Activated CD4-positive, alpha-beta memory T cell treated with anti-CD3 and anti-CD28 coated beads, Interleukin-2, amount 10 ng/mL, durations not matched to agents 7 days and 5 days (primary cell): Measurements from ENCODE around the gene TMEM158. TPM values are rescaled to one million over a fixed set of nuclear protein-coding genes. Genes with fewer than 3 reads are reported as not detected.

ENCODE experiments used
- CTCF ChIA-PET: fragments of 350-600 bp; sonication (Branson Sonifier 250); formaldehyde crosslinking; loops from one replicate; lab custom pipeline; 2021; ENCODE audit warnings: antibody characterized with exemption, inconsistent platforms; lab: Charles Lee
- POLR2A ChIA-PET: fragments of 350-600 bp; sonication (Branson Sonifier 250); formaldehyde crosslinking; loops from one replicate; lab custom pipeline; 2021; ENCODE audit warnings: antibody characterized with exemption; lab: Charles Lee
- DNase-seq: peaks from one replicate; pipeline ENCODE4 v3.0.0-alpha.2; 2020
- H3K27ac Mint-ChIP-seq: one replicate; pipeline ENCODE4 v1.8.0; 2021; ENCODE audit warnings: mild to moderate bottlenecking, mixed read lengths
- H3K27me3 Mint-ChIP-seq: one replicate; pipeline ENCODE4 v1.8.0; 2021; ENCODE audit warnings: mixed read lengths
- H3K36me3 Mint-ChIP-seq: one replicate; pipeline ENCODE4 v1.8.0; 2021; ENCODE audit warnings: low read depth, mixed read lengths
- H3K4me1 Mint-ChIP-seq: one replicate; pipeline ENCODE4 v1.8.0; 2021; ENCODE audit warnings: mixed read lengths
- H3K4me3 Mint-ChIP-seq: one replicate; pipeline ENCODE4 v1.8.0; 2021; ENCODE audit warnings: mild to moderate bottlenecking, mixed read lengths
- H3K9me3 Mint-ChIP-seq: one replicate; pipeline ENCODE4 v1.8.0; 2021; ENCODE audit warnings: mixed read lengths
- total RNA-seq, 2 experiments: library from RNA; stranded (reverse); gene quantifications; one replicate each; pipeline ENCODE4 v1.2.3, GENCODE V29; 2021

The TMEM158 gene
- total RNA-seq, 2 experiments from 2014 or later = not detected

DNA sequence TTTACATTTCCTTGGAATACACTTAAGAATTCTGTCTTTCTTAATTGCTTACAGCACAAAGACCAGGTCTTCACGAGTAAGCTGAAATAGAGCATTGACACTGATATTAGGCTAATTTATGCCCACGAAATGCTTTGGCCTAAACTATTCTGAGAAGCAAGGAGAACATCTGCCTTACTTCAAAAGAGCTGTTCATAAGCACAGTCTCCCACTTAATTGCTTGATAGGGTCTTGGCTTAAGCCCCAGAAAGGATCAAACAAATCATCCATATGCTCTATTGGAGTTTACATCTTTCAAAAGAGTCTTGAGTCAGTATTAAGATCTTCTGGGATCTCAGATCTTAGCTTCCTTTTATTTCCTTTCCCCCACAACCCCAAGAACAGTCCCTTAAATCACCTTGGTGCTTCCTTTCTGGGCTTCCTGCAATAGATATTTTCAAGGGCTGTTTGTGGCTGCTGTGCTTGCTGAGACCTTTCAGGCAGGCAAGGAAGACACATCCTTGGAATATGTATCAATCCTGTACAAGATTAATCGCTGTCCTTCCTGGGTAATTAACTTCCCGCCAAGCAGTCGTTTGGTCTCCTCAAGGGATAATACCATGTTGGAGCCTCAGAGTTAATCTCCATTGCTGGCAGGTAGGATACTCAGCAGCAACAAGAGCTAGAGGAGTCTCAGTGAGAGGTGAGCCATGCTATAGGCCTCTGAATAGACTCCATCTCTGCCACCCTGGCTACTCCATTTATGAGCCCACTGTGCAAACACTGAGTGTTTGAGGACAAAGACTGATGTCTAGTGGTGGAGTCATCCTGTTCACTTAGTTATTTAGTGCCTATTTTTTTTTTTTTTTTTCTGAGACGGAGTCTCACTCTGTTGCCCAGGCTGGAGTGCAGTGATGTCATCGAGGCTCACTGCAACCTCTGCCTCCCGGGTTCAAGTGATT lies 37.1 kb downstream of the TMEM158 start:
- ChIA-PET CTCF (interaction anchor here (1.0 kb wide), 1 partner anchor 21 kb away, joined by 8 read pairs; no protein-coding TSS in a partner anchor), POLR2A (no interaction called here)

GRCh38 chr3:45187694-45188141 lies 38.4 kb downstream of the TMEM158 start:
- no peak overlapping the region for H3K27ac Mint-ChIP-seq
- H3K36me3 Mint-ChIP-seq = no peaks in the 10 kb centered on the region
- peaks cover 13% of the 10 kb centered on the region for H3K27me3 Mint-ChIP-seq
- POLR2A ChIA-PET = no interaction called here
- DNase-seq = peak; percentile 21
- peaks cover 35% of the 10 kb centered on the region for H3K4me1 Mint-ChIP-seq
- H3K9me3 Mint-ChIP-seq = no peaks in the 10 kb centered on the region
- H3K4me3 Mint-ChIP-seq = no peak overlapping the region
- CTCF ChIA-PET = no interaction called here

More for the DNA sequence above, 37.1 kb downstream of the TMEM158 start:
- Mint-ChIP-seq H3K4me1 (peaks cover 30% of the 10 kb centered on the region), H3K4me3 (no peak overlapping the region), H3K27me3 (peaks cover 15% of the 10 kb centered on the region), H3K36me3 (no peaks in the 10 kb centered on the region), H3K27ac (no peak overlapping the region), H3K9me3 (no peaks in the 10 kb centered on the region)
- no peak for DNase-seq

DNA sequence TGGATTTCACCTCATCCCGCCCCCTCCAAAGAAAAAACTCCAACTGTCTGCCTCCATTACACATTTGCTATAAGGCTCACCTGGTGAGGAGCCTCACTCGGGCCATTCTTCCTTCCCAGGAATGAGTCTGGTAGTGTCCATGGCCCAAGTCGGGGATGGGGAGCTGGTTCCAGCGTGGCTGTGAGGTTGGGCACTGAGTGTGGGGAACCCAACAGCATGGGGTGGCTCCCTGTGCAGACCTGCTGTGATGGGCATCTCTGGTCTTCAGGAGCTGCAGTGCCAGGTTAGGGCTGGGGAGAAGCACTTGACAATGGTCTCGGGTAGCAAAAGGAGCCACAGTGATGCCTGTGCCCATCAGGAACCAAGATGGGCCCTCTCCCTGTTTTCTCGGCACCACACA lies 39.2 kb downstream of the TMEM158 start:
- CTCF ChIA-PET = no interaction called here
- peaks cover 9% of the 10 kb centered on the region for H3K27me3 Mint-ChIP-seq
- no peaks in the 10 kb centered on the region for H3K36me3 Mint-ChIP-seq
- DNase-seq = no peak
- no peaks in the 10 kb centered on the region for H3K9me3 Mint-ChIP-seq
- H3K4me3 Mint-ChIP-seq = no peak overlapping the region
- POLR2A ChIA-PET = no interaction called here
- H3K4me1 Mint-ChIP-seq = peaks cover 32% of the 10 kb centered on the region
- no peak overlapping the region for H3K27ac Mint-ChIP-seq

GRCh38 chr3:45185461-45185860 lies 40.6 kb downstream of the TMEM158 start:
- no peaks in the 10 kb centered on the region for H3K36me3 Mint-ChIP-seq
- no peak overlapping the region for H3K4me3 Mint-ChIP-seq
- ChIA-PET CTCF (no interaction called here), POLR2A (interaction anchor here (1.1 kb wide), 1 partner anchor 9 kb away, joined by 3 read pairs; no protein-coding TSS in a partner anchor)
- H3K4me1 Mint-ChIP-seq = peaks cover 26% of the 10 kb centered on the region
- H3K27me3 Mint-ChIP-seq = peaks cover 12% of the 10 kb centered on the region
- DNase-seq = no peak
- no peak overlapping the region for H3K27ac Mint-ChIP-seq
- H3K9me3 Mint-ChIP-seq = no peaks in the 10 kb centered on the region

- POLR2A ChIA-PET = interaction anchor here (1.1 kb wide), 1 partner anchor 9 kb away, joined by 3 read pairs; no protein-coding TSS in a partner anchor
- Mint-ChIP-seq H3K4me3 (no peak overlapping the region), H3K27ac (no peak overlapping the region), H3K27me3 (peaks cover 16% of the 10 kb centered on the region), H3K9me3 (no peaks in the 10 kb centered on the region), H3K36me3 (no peaks in the 10 kb centered on the region), H3K4me1 (peaks cover 26% of the 10 kb centered on the region)
- DNase-seq = no peak
- CTCF ChIA-PET = no interaction called here
Measured at GRCh38 chr3:45185052-45185451, 41.0 kb downstream of the TMEM158 start.

DNA sequence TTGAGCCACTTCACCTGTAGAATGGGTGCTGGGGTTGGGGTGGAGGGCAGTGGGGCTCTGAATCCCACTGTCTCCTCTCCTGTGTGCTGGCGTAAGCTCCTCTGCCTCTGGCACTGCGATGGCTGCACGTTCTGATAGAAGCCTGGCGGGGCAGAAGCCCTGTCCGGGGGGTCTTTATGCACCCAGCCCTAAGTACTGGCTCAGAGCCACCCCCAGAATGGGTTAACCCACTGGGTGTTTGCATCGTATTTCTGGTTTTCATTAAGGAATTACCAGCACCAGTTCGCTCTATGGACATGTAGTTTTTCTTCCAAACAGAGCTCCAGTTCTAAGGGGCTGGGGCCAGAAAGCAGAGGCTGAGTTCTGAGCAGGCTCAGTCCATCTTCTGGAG lies 42.2 kb downstream of the TMEM158 start:
- Mint-ChIP-seq H3K36me3 (no peaks in the 10 kb centered on the region), H3K4me1 (peaks cover 25% of the 10 kb centered on the region), H3K4me3 (no peak overlapping the region), H3K9me3 (no peaks in the 10 kb centered on the region), H3K27me3 (peaks cover 25% of the 10 kb centered on the region), H3K27ac (no peak overlapping the region)
- ChIA-PET CTCF (interaction anchor here (1.0 to 1.1 kb wide), 2 partner anchors 65 to 142 kb away, joined by 3 read pairs; no protein-coding TSS in a partner anchor), POLR2A (no interaction called here)
- DNase-seq = no peak

DNA sequence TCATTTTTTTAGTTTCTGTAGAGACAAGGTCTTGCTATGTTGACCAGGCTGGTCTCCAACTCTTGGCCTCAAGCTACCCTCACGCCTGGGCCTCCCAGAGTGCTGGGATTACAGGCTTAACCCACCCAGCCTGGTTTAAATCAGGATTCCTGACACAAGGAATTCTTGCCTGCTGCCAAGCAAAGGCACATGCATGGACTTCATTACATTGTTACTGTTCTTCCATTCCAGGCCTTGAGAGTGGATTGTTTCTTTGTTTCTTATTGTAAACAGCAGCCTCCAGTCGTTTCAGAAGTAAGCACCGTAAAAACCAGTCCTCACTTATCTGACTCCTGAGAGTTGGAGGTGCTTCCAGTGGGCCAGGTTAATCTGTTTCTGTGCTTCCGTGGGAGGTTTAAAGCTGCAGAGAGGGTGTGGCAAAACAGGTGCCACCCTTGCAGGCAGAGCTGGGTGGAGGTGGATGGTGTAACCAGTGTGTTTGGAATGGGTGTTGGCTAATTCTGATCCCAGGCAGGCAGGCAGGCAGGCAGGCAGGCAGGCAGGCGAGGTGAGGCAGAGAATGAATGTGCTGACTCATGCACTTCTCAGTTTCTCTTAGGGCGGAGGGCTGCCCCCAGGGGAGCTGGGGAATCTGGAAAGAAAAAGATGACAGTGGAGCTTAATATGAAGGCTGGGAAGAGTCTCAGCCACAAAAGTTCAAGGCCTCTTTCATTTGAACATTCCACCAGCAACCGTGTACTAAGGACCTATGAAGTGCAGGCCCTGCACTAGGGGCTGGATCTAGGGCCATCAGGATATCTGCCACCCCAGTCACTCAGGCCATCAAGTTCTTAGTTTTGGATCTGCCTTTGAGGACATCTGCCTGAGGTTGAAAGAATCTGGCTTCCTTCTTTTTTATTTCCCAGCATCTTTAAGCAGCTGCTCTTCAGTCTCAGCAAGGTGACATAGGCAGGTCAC lies 42.9 kb downstream of the TMEM158 start:
- peaks cover 25% of the 10 kb centered on the region for H3K27me3 Mint-ChIP-seq
- CTCF ChIA-PET = interaction anchor here (1.0 to 1.1 kb wide), 2 partner anchors 65 to 142 kb away, joined by 3 read pairs; no protein-coding TSS in a partner anchor
- H3K9me3 Mint-ChIP-seq = no peaks in the 10 kb centered on the region
- H3K36me3 Mint-ChIP-seq = no peaks in the 10 kb centered on the region
- no peak overlapping the region for H3K4me3 Mint-ChIP-seq
- peaks cover 19% of the 10 kb centered on the region for H3K4me1 Mint-ChIP-seq
- no peak for DNase-seq
- no peak overlapping the region for H3K27ac Mint-ChIP-seq
- POLR2A ChIA-PET = no interaction called here

DNA sequence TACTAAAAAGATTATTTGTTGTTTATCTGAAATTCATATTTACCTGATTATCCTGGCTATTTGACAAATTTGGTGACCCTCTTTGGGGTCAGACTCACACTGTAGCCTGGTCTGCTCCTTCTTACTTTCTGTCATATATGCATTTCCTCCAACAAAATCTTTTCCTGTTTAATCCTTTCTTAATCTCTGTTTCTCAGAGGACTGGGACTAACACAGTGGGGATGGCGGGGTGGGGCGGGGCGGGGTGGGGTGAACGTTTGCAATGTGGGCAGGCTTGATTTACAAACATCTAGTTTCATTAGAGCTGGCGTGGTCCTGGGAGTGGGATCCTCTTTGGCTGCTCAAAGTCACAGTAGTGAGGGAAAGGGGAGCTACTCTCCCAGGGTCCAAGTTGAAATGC lies 44.6 kb downstream of the TMEM158 start:
- no peak overlapping the region for H3K27ac Mint-ChIP-seq
- H3K9me3 Mint-ChIP-seq = no peaks in the 10 kb centered on the region
- peaks cover 9% of the 10 kb centered on the region for H3K4me1 Mint-ChIP-seq
- ChIA-PET POLR2A (no interaction called here), CTCF (no interaction called here)
- no peak for DNase-seq
- peaks cover 31% of the 10 kb centered on the region for H3K27me3 Mint-ChIP-seq
- no peaks in the 10 kb centered on the region for H3K36me3 Mint-ChIP-seq
- no peak overlapping the region for H3K4me3 Mint-ChIP-seq

DNA sequence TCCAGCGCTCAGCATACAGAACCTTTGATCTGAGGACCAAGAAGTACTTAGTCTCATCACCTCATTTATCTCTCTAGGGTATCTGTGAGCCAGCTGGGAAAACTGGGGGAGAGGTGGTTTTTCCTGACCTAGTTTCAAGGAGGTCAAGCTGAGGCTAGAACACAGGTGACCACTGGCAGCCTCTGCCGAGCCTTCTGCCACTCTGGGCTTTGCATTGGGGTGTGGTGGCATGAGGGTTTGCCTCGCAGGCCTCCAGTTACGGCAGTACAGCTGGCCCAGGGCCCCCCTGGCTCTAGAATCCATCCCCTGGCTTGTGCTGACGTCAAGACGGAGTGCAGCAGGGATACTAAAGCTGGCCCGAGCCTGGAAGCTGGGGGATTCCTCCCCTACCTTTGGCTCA lies 45.2 kb downstream of the TMEM158 start:
- ChIA-PET CTCF (no interaction called here), POLR2A (no interaction called here)
- H3K4me1 Mint-ChIP-seq = peaks cover 7% of the 10 kb centered on the region
- H3K27ac Mint-ChIP-seq = no peak overlapping the region
- DNase-seq = no peak
- peaks cover 29% of the 10 kb centered on the region for H3K27me3 Mint-ChIP-seq
- no peaks in the 10 kb centered on the region for H3K9me3 Mint-ChIP-seq
- H3K4me3 Mint-ChIP-seq = no peak overlapping the region
- H3K36me3 Mint-ChIP-seq = no peaks in the 10 kb centered on the region

GRCh38 chr3:45180051-45180450 lies 46.0 kb downstream of the TMEM158 start:
- no peak for DNase-seq
- peaks cover 23% of the 10 kb centered on the region for H3K27me3 Mint-ChIP-seq
- ChIA-PET POLR2A (no interaction called here), CTCF (no interaction called here)
- no peaks in the 10 kb centered on the region for H3K9me3 Mint-ChIP-seq
- H3K36me3 Mint-ChIP-seq = no peaks in the 10 kb centered on the region
- no peak overlapping the region for H3K4me3 Mint-ChIP-seq
- H3K27ac Mint-ChIP-seq = no peak overlapping the region
- peaks cover 5% of the 10 kb centered on the region for H3K4me1 Mint-ChIP-seq

- no peak overlapping the region for H3K4me3 Mint-ChIP-seq
- H3K27ac Mint-ChIP-seq = no peak overlapping the region
- CTCF ChIA-PET = no interaction called here
- no peak for DNase-seq
- H3K36me3 Mint-ChIP-seq = no peaks in the 10 kb centered on the region
- POLR2A ChIA-PET = no interaction called here
- H3K27me3 Mint-ChIP-seq = peaks cover 22% of the 10 kb centered on the region
- H3K4me1 Mint-ChIP-seq = peaks cover 5% of the 10 kb centered on the region
- H3K9me3 Mint-ChIP-seq = no peaks in the 10 kb centered on the region
Measured at GRCh38 chr3:45179163-45179562, 46.9 kb downstream of the TMEM158 start.

DNA sequence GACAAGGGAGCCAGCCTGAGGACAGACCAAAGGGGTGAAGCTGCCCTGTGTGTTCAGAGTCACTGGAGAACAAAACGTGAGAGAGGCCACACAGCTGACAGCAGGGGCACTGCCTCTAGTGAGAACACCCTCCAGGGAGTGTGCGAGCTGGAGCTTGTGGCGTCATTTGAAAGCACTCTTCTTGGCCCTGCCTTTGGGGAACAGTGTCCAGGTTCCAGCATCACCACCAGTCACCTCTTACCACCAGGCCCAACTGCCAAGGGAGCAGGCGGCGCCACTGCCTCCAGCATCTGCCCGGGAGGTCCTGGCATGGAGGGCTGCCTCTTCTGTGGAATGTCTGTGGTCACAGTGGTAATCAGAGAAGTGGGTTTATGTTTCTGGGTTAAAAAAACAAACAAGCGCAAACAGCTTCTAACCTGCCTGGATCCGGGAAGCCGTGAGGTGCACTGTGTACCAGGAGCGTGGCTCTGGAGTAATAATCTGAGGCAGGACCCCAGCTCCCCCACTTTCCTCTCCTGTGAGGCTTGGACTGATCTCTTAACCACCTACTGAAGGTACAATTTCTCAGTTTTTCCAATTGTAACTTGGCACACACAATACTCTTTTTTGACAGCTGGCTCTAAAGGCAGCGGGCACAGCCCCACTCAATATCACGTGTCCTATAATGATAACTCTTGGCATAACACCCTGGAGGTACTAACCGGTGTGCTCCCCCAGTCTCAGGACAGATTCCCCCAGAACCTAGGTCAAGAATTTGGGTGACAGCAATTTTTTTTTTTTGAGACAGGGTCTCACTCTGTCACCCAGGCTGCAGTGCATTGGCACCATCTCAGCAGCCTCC lies 47.7 kb downstream of the TMEM158 start:
- DNase-seq = no peak
- ChIA-PET CTCF (no interaction called here), POLR2A (no interaction called here)
- Mint-ChIP-seq H3K27ac (no peak overlapping the region), H3K4me3 (no peak overlapping the region), H3K36me3 (no peaks in the 10 kb centered on the region), H3K27me3 (peaks cover 21% of the 10 kb centered on the region), H3K9me3 (no peaks in the 10 kb centered on the region), H3K4me1 (peaks cover 5% of the 10 kb centered on the region)
